GM23338 (cell line): Measurements from ENCODE around the gene ZC3H12C. TPM values are rescaled to one million over a fixed set of nuclear protein-coding genes. Genes with fewer than 3 reads are reported as not detected.

Source experiments
- CREB1 ChIP-seq: fragments of 250-450 bp; sonication (Bioruptor Pico); IDR thresholded peaks from 2 replicates; pipeline ENCODE4 v1.5.0; 2020; ENCODE audit warnings: low read depth, mild to moderate bottlenecking, moderate library complexity
- CTCF ChIP-seq, 2 experiments: fragments of 200-600 bp in 1 of 2; sonication (generic) in 1 of 2; conservative IDR thresholded peaks; 2 replicates each; pipeline versions ENCODE4 v1.5.1 to v1.6.1; 2016 to 2017; ENCODE audit warnings: antibody characterized with exemption in 2 of 2, low read depth in 2 of 2, mild to moderate bottlenecking in 2 of 2, moderate library complexity in 1 of 2
- EZH2 ChIP-seq: fragments of 200-600 bp; sonication (generic); IDR thresholded peaks from one replicate; pipeline ENCODE4 v1.8.0; 2017; ENCODE audit warnings: antibody characterized with exemption, mild to moderate bottlenecking, low read depth; ENCODE audit not compliant: unreplicated experiment
- JUNB ChIP-seq: IDR thresholded peaks from one replicate; pipeline ENCODE4 v1.6.1; 2016; ENCODE audit warnings: antibody characterized with exemption; ENCODE audit not compliant: unreplicated experiment
- NANOG ChIP-seq: IDR thresholded peaks from 2 replicates; pipeline ENCODE4 v1.6.1; 2016; ENCODE audit warnings: antibody characterized with exemption, borderline replicate concordance
- STAT1 ChIP-seq: IDR thresholded peaks from one replicate; pipeline ENCODE4 v1.6.1; 2016; ENCODE audit warnings: antibody characterized with exemption; ENCODE audit not compliant: unreplicated experiment
- ZNF114 ChIP-seq: fragments of 250-450 bp; sonication (Bioruptor Pico); IDR thresholded peaks from 2 replicates; pipeline ENCODE4 v1.5.0; 2020; ENCODE audit warnings: mild to moderate bottlenecking, moderate library complexity
- ZNF331 ChIP-seq: fragments of 250-450 bp; sonication (Bioruptor Pico); IDR thresholded peaks from 2 replicates; pipeline ENCODE4 v1.5.0; 2020; ENCODE audit warnings: low read depth, mild to moderate bottlenecking, moderate library complexity
- ZNF462 ChIP-seq: fragments of 250-450 bp; sonication (Bioruptor Pico); IDR thresholded peaks from 2 replicates; pipeline ENCODE4 v1.5.0; 2020; ENCODE audit warnings: mild to moderate bottlenecking, moderate library complexity
- polyA plus RNA-seq: library from polyadenylated mRNA; unstranded; fragments of >200 nt; fragmentation: Nextera tagmentation; extraction: Ambion mirVana; gene quantifications from 2 replicates; pipeline ENCODE4 v1.2.1, GENCODE V29; 2016
- total RNA-seq: library from RNA; depleted of rRNA; stranded (reverse); fragments of >200 nt; shearing (Covaris generic); gene quantifications from 2 replicates; pipeline ENCODE4 v1.2.3, GENCODE V29; 2014

The ZC3H12C gene
- total and polyA plus RNA-seq, 2 experiments from 2014 or later = 0.55 to 2.4 TPM

GRCh38 chr11:110090466-110091026, 2.6 kb upstream of the ZC3H12C start (continued):
- no peak for TF ChIP-seq ZNF462
- no peak for TF ChIP-seq ZNF114 (CRISPR knock-in tag)
- no peak for TF ChIP-seq STAT1
- TF ChIP-seq EZH2 = no peak
- no peak for TF ChIP-seq CTCF (conservative IDR thresholded peaks at IDR 0.05; ENCODE audit: low read depth in 2 of 2)
- no peak for TF ChIP-seq CREB1 (CRISPR knock-in tag)
- no peak for TF ChIP-seq NANOG
- no peak for TF ChIP-seq JUNB
- no peak for TF ChIP-seq ZNF331 (CRISPR knock-in tag)
